ENCODE measurements around the gene ZMYND8. TPM values are rescaled to one million over a fixed set of nuclear protein-coding genes. Genes with fewer than 3 reads are reported as not detected.

The ZMYND8 gene
- total and polyA plus RNA-seq, 4 donors = 14.2 to 46.4 (median 30.1) TPM

- DNase-seq = no peak
- H3K4me1 ChIP-seq (ENCODE audit: control insufficient read depth in 5 of 5, insufficient read depth in 5 of 5, low read length in 5 of 5) = no peaks in the 10 kb centered on the region
- H3K4me3 ChIP-seq = no peak overlapping the region
- no peaks in the 10 kb centered on the region for H3K9me3 ChIP-seq (ENCODE audit: control insufficient read depth in 4 of 4, insufficient read depth in 3 of 4, low read length in 3 of 4)
- H3K9ac ChIP-seq (ENCODE audit: insufficient read depth in 1 of 2, low read length in 2 of 2) = no peak overlapping the region
- H3K27ac ChIP-seq (ENCODE audit: low read depth in 1 of 2, low read length in 1 of 2) = no peak overlapping the region
- WGBS, 2 donors = 91 to 95% methylated on average over 6 of the region's 6 CpGs
- ATAC-seq (ENCODE audit: insufficient read depth, low FRiP score) = no peak
- peaks cover 27 to 57% (median 40%) of the 10 kb centered on the region in 4 donors for H3K36me3 ChIP-seq (ENCODE audit: control insufficient read depth in 4 of 4, insufficient read depth in 4 of 4, low read length in 4 of 4)
- no peaks in the 10 kb centered on the region for H3K27me3 ChIP-seq (ENCODE audit: control insufficient read depth in 3 of 3, insufficient read depth in 3 of 3, low read length in 2 of 3)
- TF ChIP-seq CTCF (IDR thresholded peaks at IDR 0.05; ENCODE audit: control extremely low read depth, extremely low read depth) = no peak
These were observed 68.8 kb downstream of the ZMYND8 start for GRCh38 chr20:47287609-47288144.

- Histone ChIP-seq H3K4me3 (no peak overlapping the region), H3K27me3 (ENCODE audit: control insufficient read depth in 3 of 3, insufficient read depth in 3 of 3, low read length in 2 of 3) (no peaks in the 10 kb centered on the region), H3K27ac (ENCODE audit: low read depth in 1 of 2, low read length in 1 of 2) (no peak overlapping the region), H3K9ac (ENCODE audit: insufficient read depth in 1 of 2, low read length in 2 of 2) (no peak overlapping the region), H3K9me3 (ENCODE audit: control insufficient read depth in 4 of 4, insufficient read depth in 3 of 4, low read length in 3 of 4) (no peaks in the 10 kb centered on the region), H3K4me1 (ENCODE audit: control insufficient read depth in 5 of 5, insufficient read depth in 5 of 5, low read length in 5 of 5) (no peaks in the 10 kb centered on the region), H3K36me3 (ENCODE audit: control insufficient read depth in 4 of 4, insufficient read depth in 4 of 4, low read length in 4 of 4) (peaks cover 29 to 56% (median 42%) of the 10 kb centered on the region in 4 donors)
- no peak for ATAC-seq (ENCODE audit: insufficient read depth, low FRiP score)
- DNase-seq = no peak
- TF ChIP-seq CTCF (IDR thresholded peaks at IDR 0.05; ENCODE audit: control extremely low read depth, extremely low read depth) = no peak
- 90 to 92% methylated on average over 5 of the region's 5 CpGs for WGBS, 2 donors
These were observed 69.8 kb downstream of the ZMYND8 start for GRCh38 chr20:47286681-47287080.

GRCh38 chr20:47285189-47285588 is 71.3 kb downstream of the ZMYND8 start:
- peaks cover 26 to 58% (median 43%) of the 10 kb centered on the region in 4 donors for H3K36me3 ChIP-seq (ENCODE audit: control insufficient read depth in 4 of 4, insufficient read depth in 4 of 4, low read length in 4 of 4)
- WGBS, 2 donors = 87 to 92% methylated on average over 4 of the region's 4 CpGs
- DNase-seq (no peak), ATAC-seq (ENCODE audit: insufficient read depth, low FRiP score) (no peak)
- no peaks in the 10 kb centered on the region for H3K27me3 ChIP-seq (ENCODE audit: control insufficient read depth in 3 of 3, insufficient read depth in 3 of 3, low read length in 2 of 3)
- H3K9ac ChIP-seq (ENCODE audit: insufficient read depth in 1 of 2, low read length in 2 of 2) = no peak overlapping the region
- TF ChIP-seq CTCF (IDR thresholded peaks at IDR 0.05; ENCODE audit: control extremely low read depth, extremely low read depth) = no peak
- no peak overlapping the region for H3K4me3 ChIP-seq
- H3K4me1 ChIP-seq (ENCODE audit: control insufficient read depth in 5 of 5, insufficient read depth in 5 of 5, low read length in 5 of 5) = no peaks in the 10 kb centered on the region
- H3K9me3 ChIP-seq (ENCODE audit: control insufficient read depth in 4 of 4, insufficient read depth in 3 of 4, low read length in 3 of 4) = no peaks in the 10 kb centered on the region
- no peak overlapping the region for H3K27ac ChIP-seq (ENCODE audit: low read depth in 1 of 2, low read length in 1 of 2)

GRCh38 chr20:47284373-47284772 is 72.1 kb downstream of the ZMYND8 start:
- 98 to 99% methylated on average over 5 of the region's 5 CpGs for WGBS, 2 donors
- peaks cover 20 to 57% (median 40%) of the 10 kb centered on the region in 4 donors for H3K36me3 ChIP-seq (ENCODE audit: control insufficient read depth in 4 of 4, insufficient read depth in 4 of 4, low read length in 4 of 4)
- no peak overlapping the region for H3K9ac ChIP-seq (ENCODE audit: insufficient read depth in 1 of 2, low read length in 2 of 2)
- ATAC-seq (ENCODE audit: insufficient read depth, low FRiP score) (no peak), DNase-seq (no peak)
- no peak overlapping the region for H3K4me3 ChIP-seq
- H3K27me3 ChIP-seq (ENCODE audit: control insufficient read depth in 3 of 3, insufficient read depth in 3 of 3, low read length in 2 of 3) = no peaks in the 10 kb centered on the region
- no peak overlapping the region for H3K27ac ChIP-seq (ENCODE audit: low read depth in 1 of 2, low read length in 1 of 2)
- H3K9me3 ChIP-seq (ENCODE audit: control insufficient read depth in 4 of 4, insufficient read depth in 3 of 4, low read length in 3 of 4) = no peaks in the 10 kb centered on the region
- TF ChIP-seq CTCF (IDR thresholded peaks at IDR 0.05; ENCODE audit: control extremely low read depth, extremely low read depth) = no peak
- H3K4me1 ChIP-seq (ENCODE audit: control insufficient read depth in 5 of 5, insufficient read depth in 5 of 5, low read length in 5 of 5) = no peaks in the 10 kb centered on the region
